Subcutaneous adipose tissue (tissue), 4 donors: ENCODE data around the gene PRPF19. TPM values are rescaled to one million over a fixed set of nuclear protein-coding genes. Genes with fewer than 3 reads are reported as not detected.

Experiments used
- total RNA-seq, 4 donors: library from RNA; depleted of rRNA; stranded (reverse); fragments of >200 nt; gene quantifications; one replicate each; pipeline ENCODE4 v1.1.0, GENCODE V29; 2016
- TF ChIP-seq, protein P1 (sequence below): fragments of 450-650 bp; IDR thresholded peaks from one replicate; pipeline ENCODE4 v1.5.1; 2016; ENCODE audit warnings: low read depth, mild to moderate bottlenecking, control low read depth, antibody characterized with exemption, moderate library complexity

PRPF19 gene
- total RNA-seq, 4 donors from 2014 or later: 24.3 to 43.2 (median 36.5) TPM

DNA sequence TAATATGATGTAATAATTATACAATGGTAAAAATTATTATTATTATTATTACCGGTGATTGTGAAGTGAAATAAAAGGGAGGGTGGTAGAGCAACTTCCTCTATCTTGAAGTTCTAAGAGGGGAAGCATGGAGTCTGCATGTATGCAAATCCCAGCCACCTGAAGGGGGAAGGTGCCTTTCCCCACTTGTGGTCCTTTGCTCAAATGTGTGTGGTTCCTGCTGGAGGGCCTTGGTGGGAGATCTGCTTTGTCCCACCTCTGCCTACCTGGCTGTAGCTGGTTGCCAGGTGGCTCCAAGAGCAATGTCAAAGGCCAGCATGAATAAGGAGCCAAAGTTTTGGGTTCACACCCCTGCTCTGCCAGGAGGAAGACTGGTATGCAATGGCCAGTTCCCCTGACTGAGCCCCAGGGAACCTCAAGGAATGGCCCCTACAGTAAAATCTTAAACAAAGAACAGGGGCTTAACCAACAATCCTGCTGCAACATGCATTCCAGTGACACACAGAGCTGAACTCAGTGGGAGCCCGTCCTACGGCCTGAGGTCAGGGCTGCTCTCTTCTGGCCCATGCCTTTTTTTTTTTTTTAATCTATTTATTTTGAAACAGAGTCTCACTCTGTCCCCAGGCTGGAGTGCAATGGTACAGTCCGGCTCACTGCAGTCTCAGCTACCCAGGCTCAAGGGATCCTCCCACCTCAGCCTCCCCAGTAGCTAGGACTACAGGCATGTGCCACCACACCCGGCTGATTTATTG, 26.4 kb upstream of the PRPF19 start:
- TF ChIP-seq, protein P1, sequence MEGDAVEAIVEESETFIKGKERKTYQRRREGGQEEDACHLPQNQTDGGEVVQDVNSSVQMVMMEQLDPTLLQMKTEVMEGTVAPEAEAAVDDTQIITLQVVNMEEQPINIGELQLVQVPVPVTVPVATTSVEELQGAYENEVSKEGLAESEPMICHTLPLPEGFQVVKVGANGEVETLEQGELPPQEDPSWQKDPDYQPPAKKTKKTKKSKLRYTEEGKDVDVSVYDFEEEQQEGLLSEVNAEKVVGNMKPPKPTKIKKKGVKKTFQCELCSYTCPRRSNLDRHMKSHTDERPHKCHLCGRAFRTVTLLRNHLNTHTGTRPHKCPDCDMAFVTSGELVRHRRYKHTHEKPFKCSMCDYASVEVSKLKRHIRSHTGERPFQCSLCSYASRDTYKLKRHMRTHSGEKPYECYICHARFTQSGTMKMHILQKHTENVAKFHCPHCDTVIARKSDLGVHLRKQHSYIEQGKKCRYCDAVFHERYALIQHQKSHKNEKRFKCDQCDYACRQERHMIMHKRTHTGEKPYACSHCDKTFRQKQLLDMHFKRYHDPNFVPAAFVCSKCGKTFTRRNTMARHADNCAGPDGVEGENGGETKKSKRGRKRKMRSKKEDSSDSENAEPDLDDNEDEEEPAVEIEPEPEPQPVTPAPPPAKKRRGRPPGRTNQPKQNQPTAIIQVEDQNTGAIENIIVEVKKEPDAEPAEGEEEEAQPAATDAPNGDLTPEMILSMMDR: no peak

DNA sequence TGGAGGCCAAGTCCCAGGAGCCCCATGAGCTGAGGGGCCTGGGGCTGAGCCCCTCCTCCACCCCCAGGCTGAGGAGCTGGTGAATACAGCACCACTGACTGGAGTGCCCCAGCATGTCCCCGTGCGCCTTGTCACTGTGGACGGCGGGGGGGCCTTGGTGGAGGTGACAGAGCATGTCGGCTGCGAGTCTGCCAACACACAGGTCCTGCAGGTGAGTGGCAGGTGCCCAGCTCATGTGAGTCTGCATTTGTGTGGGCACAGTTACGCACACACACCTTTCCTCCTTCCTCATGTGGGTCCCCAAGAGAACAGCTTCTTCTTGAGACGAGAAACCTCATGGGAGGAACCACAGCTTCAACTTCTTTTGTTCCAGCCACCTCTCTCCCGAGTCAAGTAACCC, 25.5 kb upstream of the PRPF19 start:
- TF ChIP-seq, protein P1: no peak

DNA sequence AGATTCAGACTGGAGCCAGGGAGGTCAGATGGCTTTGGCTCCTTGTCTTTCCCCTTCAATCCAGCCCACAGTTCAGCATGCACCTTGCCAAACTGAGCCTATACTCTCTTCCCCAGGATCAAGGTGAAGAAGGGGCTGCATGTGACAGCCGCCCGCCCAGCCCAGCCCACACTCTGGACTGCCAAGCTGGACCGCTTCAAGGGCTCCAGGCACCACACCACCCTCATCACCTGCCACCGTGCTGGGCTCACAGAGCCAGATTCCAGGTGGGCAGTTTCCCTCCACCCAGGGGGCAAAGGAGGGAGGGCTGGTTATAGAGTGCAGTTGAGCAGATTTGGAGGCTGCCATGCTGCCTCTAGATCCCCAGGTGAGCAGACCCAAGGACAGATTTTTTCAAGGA, 24.0 kb upstream of the PRPF19 start:
- TF ChIP-seq, protein P1: no peak

DNA sequence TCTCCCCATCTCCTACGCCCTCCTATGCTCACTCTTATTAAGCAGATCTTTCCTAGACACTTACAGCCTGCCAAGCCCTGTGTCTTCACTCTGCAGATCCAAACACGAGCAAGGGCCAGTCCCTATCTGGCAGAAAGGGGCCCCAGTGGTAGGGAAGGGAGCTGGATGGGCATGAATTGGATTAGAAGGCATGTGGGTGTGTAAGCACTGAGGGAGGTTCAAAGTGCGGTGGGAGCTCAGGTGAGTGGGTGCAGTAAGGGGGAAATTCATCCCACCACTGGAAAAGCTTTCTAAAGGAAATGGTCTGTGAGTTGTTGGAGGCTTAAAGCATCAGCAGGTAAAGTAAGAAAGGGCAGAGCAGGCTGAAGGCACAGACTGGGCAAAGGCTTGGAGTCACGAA, 23.4 kb upstream of the PRPF19 start:
- TF ChIP-seq, protein P1: no peak

DNA sequence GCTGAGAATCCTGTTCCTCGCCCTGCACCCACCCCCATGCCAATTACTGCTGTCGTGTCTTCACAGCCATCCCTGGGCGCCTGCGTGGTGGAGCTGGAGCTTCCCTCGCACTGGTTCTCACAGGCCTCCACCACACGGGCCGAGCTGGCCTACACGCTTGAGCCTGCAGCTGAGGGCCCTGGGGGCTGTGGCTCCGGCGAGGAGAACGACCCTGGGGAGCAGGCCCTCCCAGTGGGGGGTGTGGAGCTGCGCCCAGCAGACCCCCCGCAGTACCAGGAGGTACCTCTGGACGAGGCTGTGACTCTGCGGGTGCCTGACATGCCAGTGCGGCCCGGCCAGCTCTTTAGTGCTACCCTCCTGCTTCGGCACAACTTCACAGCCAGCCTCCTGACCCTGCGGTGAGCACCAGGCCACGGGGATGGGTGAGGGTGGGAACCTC, 22.2 kb upstream of the PRPF19 start:
- TF ChIP-seq, protein P1: no peak

DNA sequence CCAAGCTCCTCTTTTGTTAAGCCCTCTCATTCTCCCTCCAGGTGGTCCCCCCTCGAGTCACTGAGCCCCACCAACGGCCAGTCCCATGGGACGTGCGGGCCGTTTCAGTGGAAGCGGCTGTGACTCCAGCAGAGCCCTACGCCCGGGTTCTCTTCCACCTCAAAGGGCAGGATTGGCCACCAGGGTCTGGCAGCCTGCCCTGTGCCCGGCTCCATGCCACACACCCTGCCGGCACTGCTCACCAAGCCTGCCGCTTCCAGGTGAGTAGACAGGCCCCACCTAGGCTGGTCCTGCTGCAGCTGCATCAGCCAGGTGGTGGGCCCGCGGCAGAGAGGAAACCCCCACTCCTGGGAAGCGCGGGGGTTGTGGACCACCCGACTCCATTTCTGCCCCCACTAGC, 21.2 kb upstream of the PRPF19 start:
- TF ChIP-seq, protein P1: no peak

DNA sequence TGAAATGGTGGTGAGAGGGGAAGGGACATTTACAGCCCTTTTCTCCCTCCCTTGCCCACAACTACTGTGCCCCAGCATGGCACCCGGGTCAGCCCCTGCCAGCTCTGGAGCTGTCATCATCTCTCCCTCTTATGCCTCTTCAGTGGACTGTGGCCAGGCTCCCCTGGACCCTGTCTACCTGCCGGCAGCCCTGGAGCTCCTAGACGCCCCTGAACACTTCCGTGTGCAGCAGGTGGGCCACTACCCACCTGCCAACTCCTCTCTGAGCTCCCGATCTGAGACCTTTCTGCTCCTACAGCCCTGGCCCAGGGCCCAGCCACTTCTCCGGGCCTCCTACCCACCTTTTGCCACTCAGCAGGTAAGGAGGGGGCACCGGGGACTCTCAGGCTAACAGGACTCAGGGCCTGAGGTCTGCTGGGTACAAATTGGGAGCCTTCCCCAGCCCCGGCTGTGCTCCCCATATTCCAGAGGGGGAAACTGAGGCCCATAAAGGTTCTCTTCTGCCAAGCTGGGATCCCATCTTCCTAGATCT, 20.7 kb upstream of the PRPF19 start:
- TF ChIP-seq, protein P1: no peak
